Activated T-cell treated with anti-CD3 and anti-CD28 coated beads for 48 hours (primary cell): ENCODE data around the gene ALDH1A3.

Experiments
- DNase-seq: peaks from one replicate; pipeline ENCODE4 v3.0.0-alpha.2; 2020; ENCODE audit warnings: low read depth

Gene ALDH1A3

GRCh38 chr15:100958326-100959065 is 78.9 kb downstream of the ALDH1A3 start:
- DNase-seq: no peak

DNA sequence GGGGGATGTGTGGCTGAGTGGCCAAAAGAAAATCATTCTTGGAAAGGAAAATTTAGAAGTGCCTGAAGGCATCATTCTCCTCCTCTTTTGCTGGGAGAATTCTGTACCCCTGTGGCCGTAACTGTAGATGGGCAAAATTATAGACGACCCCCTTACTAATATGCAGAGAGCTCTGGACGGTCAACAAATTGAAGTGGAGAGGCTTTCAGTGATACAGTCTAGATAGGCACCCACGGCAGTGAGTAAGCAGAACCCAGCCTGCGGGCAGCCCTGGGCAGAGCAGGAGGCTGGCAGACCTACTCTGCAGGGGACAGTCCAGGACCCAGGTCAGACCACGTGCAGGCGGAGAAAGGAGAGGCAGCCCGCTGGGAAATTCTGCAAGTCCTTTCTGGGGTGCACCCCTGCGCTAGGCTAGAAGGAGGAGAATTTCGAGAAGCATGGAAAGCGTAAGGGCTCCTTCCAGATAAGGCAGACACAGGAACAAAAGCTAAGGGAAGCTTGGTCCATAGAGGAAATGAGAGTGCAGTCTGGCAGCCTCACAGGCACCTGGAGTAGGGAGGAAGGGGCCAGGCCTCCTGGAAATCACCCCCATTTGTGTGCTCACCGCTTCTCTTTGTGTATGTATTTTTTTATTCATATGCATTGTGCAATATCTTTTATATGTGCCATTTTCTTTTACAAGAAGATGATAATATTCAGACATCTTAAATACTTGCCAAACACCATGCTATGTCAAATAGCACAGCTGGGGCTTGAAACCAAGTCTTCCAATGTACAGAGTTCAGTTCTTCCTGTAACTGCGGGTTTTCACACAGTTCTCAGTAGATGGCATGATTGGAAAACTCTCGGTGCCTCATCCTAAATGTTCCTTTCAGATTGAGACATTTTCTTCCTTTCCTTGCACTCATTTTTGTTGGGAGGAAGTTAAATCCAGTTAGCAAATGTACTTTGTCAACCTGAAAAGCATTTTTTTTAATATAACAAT is 79.7 kb downstream of the ALDH1A3 start:
- DNase-seq: no peak
